ELF-1 (cell line): ENCODE measurements around the gene ZNF695.
"Not testable (repeated sequence)": the region's sequence is repeated elsewhere in the genome, so short reads cannot be mapped to it uniquely, and the experiment has no call there.

Source experiments
- DNase-seq: peaks from one replicate; pipeline ENCODE4 v3.0.0-alpha.2; 2016; ENCODE audit warnings: low read depth, low spot score

ZNF695 gene

GRCh38 chr1:247007511-247008405 lies at the start of gene ZNF695:
ZNF695 (minus strand) TSS chr1:247008057; CDS start chr1:247007908, 149 bp downstream.
- peak; percentile 99 for DNase-seq

- no peak for DNase-seq
These were observed 48.2 kb upstream of the ZNF695 start for GRCh38 chr1:247056071-247056470.

GRCh38 chr1:247054992-247055415 lies 47.1 kb upstream of the ZNF695 start:
- DNase-seq = no peak

- DNase-seq = no peak
These were observed 39.8 kb upstream of the ZNF695 start for GRCh38 chr1:247047702-247048101.

- no peak for DNase-seq
These were observed 39.4 kb upstream of the ZNF695 start for GRCh38 chr1:247047260-247047659.

- DNase-seq = no peak
These were observed 35.5 kb upstream of the ZNF695 start for GRCh38 chr1:247043406-247043805.

- no peak for DNase-seq
These were observed 29.9 kb upstream of the ZNF695 start for GRCh38 chr1:247037511-247038320.

GRCh38 chr1:247032306-247032705 lies 24.4 kb upstream of the ZNF695 start:
- not testable (repeated sequence) for DNase-seq

- not testable (repeated sequence) for DNase-seq
These were observed 16.8 kb upstream of the ZNF695 start for GRCh38 chr1:247024658-247025057.

- DNase-seq = no peak
These were observed 5.5 kb upstream of the ZNF695 start for GRCh38 chr1:247013391-247013790.

GRCh38 chr1:247008406-247008799 lies 546 bp upstream of the ZNF695 start:
- DNase-seq = no peak

GRCh38 chr1:247004081-247004480 lies 3.8 kb downstream of the ZNF695 start:
- DNase-seq = not testable (repeated sequence)

GRCh38 chr1:246989901-246990300 lies 18.0 kb downstream of the ZNF695 start:
- DNase-seq = no peak

GRCh38 chr1:246988316-246988715 lies 19.5 kb downstream of the ZNF695 start:
- DNase-seq = no peak

- no peak for DNase-seq
These were observed 20.7 kb downstream of the ZNF695 start for GRCh38 chr1:246987083-246987690.

- no peak for DNase-seq
These were observed 29.1 kb downstream of the ZNF695 start for GRCh38 chr1:246978785-246979184.

GRCh38 chr1:246978281-246978680 lies 29.6 kb downstream of the ZNF695 start:
- DNase-seq = no peak

- DNase-seq = peak; percentile 30
These were observed 35.9 kb downstream of the ZNF695 start for GRCh38 chr1:246971969-246972368.

- DNase-seq = peak; percentile 57
These were observed 36.7 kb downstream of the ZNF695 start for GRCh38 chr1:246971090-246971721.

- DNase-seq = no peak
These were observed 38.2 kb downstream of the ZNF695 start for GRCh38 chr1:246969621-246970020.

GRCh38 chr1:246966502-246966901 lies 41.4 kb downstream of the ZNF695 start:
- no peak for DNase-seq
